Activated T-helper 17 cell treated with anti-CD3 and anti-CD28 coated beads, Interleukin-2, amount 50 U/mL, for 72 hours (primary cell): Measurements from ENCODE around the gene CUBN. TPM values are rescaled to one million over a fixed set of nuclear protein-coding genes. Genes with fewer than 3 reads are reported as not detected.
A peak's percentile ranks its signal among the peaks of the same experiment; 100 is the strongest.

Experiments used
- ATAC-seq: fragments of 150-1000 bp; cut with Tn5 transposase; replicated peaks from 2 replicates; pipeline ENCODE4 v1.10.0; 2021; ENCODE audit warnings: mild to moderate bottlenecking, moderate library complexity
- H3K27ac Mint-ChIP-seq: one replicate; pipeline ENCODE4 v1.8.0; 2022; ENCODE audit warnings: mixed read lengths
- H3K27me3 Mint-ChIP-seq: one replicate; pipeline ENCODE4 v1.8.0; 2022; ENCODE audit warnings: mixed read lengths
- H3K36me3 Mint-ChIP-seq: one replicate; pipeline ENCODE4 v1.8.0; 2022; ENCODE audit warnings: low read depth, mild to moderate bottlenecking, mixed read lengths
- H3K4me1 Mint-ChIP-seq: one replicate; pipeline ENCODE4 v1.8.0; 2022; ENCODE audit warnings: mixed read lengths
- H3K4me3 Mint-ChIP-seq: one replicate; pipeline ENCODE4 v1.8.0; 2022; ENCODE audit warnings: mild to moderate bottlenecking, mixed read lengths
- H3K9me3 Mint-ChIP-seq: one replicate; pipeline ENCODE4 v1.8.0; 2022; ENCODE audit warnings: mixed read lengths
- total RNA-seq, 2 donors: library from RNA; stranded (reverse); gene quantifications; one replicate each; pipeline ENCODE4 v1.2.3, GENCODE V29; 2022

CUBN gene
- total RNA-seq, 2 donors from 2014 or later, result 0.41 to 0.45 TPM

DNA sequence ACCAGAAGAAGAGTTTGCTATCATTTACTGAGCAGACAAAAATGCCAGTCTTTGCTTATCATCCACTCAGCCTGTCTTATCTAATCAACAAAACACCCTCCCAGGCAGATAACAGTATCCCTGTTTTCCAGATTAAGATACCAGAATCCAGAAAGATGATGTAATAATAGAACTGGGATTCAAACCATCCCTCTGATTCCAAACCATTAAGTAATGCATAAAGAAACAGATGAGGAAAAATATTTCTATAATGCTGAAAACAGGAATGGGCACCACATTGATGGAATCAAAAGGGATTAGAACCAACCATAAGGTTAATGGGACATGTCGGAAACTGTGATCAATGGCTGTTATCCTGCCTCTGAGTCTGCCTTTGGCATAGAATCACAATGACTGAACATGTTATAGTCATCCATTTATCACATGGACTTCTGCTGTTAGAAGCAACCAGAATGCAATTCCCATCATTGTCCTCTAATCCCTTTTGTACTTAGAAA, 220.3 kb downstream of the CUBN start:
- H3K27me3 Mint-ChIP-seq, result no peaks in the 10 kb centered on the region
- no peak for ATAC-seq

DNA sequence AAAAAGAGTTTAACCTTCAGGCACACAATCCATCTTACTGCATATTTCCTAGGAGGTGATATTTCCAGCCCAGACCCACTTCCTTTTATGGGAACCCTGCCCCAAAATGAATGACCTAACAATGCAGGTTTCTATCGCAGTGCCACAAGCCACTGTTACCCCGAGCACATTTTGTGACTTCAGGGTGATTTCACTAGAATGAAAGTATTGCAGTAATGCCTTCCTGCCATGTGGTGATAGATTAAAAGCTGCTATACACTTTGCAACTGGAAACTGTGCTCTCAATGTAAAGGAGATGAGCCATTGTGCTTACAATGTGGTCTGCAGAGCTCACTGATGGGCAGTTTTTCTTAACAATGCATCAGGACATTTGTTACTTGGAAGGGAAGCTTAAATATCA, 221.9 kb downstream of the CUBN start:
- ATAC-seq, result no peak
- Mint-ChIP-seq H3K36me3 (no peaks in the 10 kb centered on the region), H3K4me3 (no peak overlapping the region), H3K27me3 (no peaks in the 10 kb centered on the region), H3K9me3 (no peaks in the 10 kb centered on the region), H3K4me1 (peaks cover 3% of the 10 kb centered on the region), H3K27ac (no peak overlapping the region)

More for the DNA sequence above, 220.3 kb downstream of the CUBN start:
- Mint-ChIP-seq H3K36me3 (no peaks in the 10 kb centered on the region), H3K27ac (no peak overlapping the region), H3K9me3 (no peaks in the 10 kb centered on the region), H3K4me1 (no peaks in the 10 kb centered on the region), H3K4me3 (no peak overlapping the region)

DNA sequence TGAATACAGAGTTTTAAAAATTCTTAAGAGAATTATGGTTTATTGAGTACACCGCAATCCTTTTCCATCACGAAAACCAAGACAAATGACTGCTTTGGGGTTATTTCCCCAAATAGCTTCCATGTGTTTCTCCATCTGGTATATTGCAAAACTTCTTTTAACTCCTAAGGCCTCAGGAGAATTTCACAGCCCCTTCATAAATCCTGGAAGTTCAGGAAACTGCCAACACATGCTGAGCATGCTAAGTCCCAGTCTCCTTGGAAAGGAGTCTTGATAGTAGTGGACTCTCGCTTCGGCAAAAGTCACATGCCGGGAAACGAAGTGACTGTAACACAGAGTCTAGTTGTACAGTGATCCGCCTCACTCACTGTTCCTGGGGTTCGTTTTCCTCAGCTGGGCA, 224.3 kb downstream of the CUBN start:
- Mint-ChIP-seq H3K36me3 (no peaks in the 10 kb centered on the region), H3K4me3 (no peak overlapping the region), H3K27ac (no peak overlapping the region), H3K4me1 (peaks cover 6% of the 10 kb centered on the region), H3K9me3 (no peaks in the 10 kb centered on the region), H3K27me3 (no peaks in the 10 kb centered on the region)
- no peak for ATAC-seq

DNA sequence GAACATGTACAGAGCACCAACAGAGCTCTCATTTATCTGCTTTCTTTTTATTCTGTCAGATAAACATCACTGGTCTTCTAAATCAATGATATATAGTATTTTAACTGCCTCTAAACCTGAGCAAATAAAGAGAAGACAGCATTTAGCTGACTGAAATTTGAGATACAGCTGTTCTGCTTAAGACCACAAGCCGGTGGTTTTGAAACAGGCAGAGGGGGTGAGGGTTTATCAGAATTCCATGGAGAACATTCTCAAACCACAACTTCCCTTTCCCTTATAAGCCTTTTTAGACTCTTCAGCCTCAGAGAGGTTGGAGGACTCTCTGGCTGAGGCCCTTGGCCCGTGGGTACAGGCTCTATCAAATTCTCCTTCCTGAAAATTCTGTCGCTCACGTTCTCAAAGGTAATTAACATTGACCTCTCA, 225.0 kb downstream of the CUBN start:
- no peak for ATAC-seq
- Mint-ChIP-seq H3K27me3 (no peaks in the 10 kb centered on the region), H3K36me3 (no peaks in the 10 kb centered on the region), H3K9me3 (no peaks in the 10 kb centered on the region), H3K4me3 (no peak overlapping the region), H3K4me1 (peaks cover 6% of the 10 kb centered on the region), H3K27ac (no peak overlapping the region)

DNA sequence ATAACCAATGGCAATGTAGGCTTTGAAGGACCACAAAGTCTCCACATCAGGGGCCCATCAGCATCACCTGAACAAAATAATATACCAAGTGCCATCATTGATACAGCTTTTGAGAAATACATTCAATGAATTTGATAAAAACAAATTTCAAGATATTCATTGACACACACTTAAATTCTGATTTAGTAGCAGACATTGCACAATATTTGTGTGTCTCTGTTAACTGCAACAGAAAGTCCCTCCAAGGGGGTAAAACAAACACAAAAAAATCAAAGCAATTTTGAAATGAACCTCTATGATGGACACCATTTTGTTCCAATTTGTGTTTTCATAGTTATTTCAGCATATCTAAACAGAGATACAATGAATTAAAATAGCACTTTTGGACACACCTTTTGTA, 225.6 kb downstream of the CUBN start:
- H3K27me3 Mint-ChIP-seq, result no peaks in the 10 kb centered on the region
- H3K4me1 Mint-ChIP-seq, result peaks cover 6% of the 10 kb centered on the region
- no peak for ATAC-seq
- no peaks in the 10 kb centered on the region for H3K9me3 Mint-ChIP-seq
- H3K27ac Mint-ChIP-seq, result no peak overlapping the region
- no peaks in the 10 kb centered on the region for H3K36me3 Mint-ChIP-seq
- no peak overlapping the region for H3K4me3 Mint-ChIP-seq

DNA sequence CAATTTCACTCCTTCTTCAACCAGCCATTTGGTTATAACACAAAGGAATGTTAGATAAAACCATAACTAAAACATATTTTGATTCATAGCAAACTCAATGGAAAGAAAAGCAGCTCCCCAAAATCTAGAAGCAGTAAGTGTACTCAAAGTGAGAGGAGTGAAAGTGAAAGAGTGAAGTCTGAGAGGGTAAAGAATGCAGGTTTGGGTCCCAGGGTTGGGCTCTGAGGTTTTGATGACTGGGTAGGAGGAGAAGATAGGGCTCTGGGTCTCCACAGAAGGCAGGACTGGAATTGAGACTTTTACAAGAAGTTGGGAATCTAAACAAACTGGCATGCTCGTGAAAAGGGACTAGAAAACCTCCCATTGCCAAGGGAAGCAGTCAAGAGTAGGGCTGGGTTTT, 227.0 kb downstream of the CUBN start:
- no peaks in the 10 kb centered on the region for H3K36me3 Mint-ChIP-seq
- ATAC-seq, result peak; percentile 78
- peaks cover 6% of the 10 kb centered on the region for H3K4me1 Mint-ChIP-seq
- no peak overlapping the region for H3K27ac Mint-ChIP-seq
- H3K4me3 Mint-ChIP-seq, result no peak overlapping the region
- H3K9me3 Mint-ChIP-seq, result no peaks in the 10 kb centered on the region
- no peaks in the 10 kb centered on the region for H3K27me3 Mint-ChIP-seq

DNA sequence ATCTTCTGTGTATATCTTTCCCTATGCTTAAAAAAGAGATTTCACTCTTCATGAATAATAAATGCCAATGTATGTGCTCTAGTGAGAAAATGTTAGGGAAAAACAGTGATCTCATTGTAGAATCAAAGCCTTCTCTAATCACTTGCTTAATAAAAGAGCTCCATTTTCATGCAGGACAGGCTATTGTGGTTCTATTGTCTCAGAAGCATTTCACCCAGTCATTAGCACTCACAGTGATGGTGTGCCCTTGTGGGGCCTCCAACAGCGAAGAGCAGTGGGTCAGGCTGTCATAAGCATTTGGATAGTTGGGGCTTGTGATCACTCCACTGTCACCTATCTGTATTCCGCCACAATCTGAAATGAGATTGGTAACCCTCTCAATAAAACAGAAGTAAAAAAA, 228.5 kb downstream of the CUBN start:
- Mint-ChIP-seq H3K9me3 (no peaks in the 10 kb centered on the region), H3K4me1 (peaks cover 6% of the 10 kb centered on the region)

DNA sequence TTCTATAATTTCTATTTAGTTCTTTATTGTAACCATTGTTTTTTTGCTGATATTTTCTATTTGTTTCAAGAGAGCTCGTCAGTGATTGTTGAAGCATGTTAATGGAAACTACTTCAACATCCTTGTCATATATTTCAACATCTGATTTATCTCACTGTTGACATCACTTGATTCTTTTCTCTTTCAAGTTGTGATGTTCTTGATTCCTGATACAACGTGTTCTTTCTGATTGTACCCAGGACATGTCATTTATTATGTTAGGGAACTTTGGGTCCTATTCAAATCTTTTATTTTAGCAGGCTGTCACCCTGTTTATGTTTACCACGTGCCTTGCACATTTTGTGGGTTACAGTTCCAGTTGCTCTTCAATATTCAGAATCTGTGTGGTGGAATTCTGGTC, 232.6 kb downstream of the CUBN start:
- Mint-ChIP-seq H3K27me3 (no peaks in the 10 kb centered on the region), H3K9me3 (no peaks in the 10 kb centered on the region), H3K4me3 (no peak overlapping the region), H3K36me3 (no peaks in the 10 kb centered on the region), H3K4me1 (no peaks in the 10 kb centered on the region), H3K27ac (no peak overlapping the region)
- no peak for ATAC-seq

More for the DNA sequence above, 228.5 kb downstream of the CUBN start:
- Mint-ChIP-seq H3K36me3 (no peaks in the 10 kb centered on the region), H3K4me3 (no peak overlapping the region), H3K27me3 (no peaks in the 10 kb centered on the region), H3K27ac (no peak overlapping the region)
- no peak for ATAC-seq

DNA sequence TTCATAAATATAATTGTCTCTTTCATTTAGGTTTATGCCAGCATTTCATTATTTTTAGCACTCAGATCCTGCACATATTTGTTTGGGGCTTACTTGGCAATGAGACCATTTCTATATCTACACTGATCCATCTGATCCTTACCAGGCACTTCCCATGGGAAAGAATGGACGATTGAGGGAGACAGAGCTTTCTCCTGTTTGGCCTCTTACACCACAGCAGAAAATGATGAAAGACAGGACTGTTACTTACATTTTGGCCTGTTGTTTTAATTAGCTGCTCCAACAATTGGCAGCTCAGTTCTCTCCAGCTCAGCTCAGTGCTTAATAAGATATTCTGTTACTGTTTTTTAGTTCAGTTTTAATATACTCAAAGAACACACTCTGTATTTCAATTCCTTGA, 234.8 kb downstream of the CUBN start:
- Mint-ChIP-seq H3K36me3 (no peaks in the 10 kb centered on the region), H3K9me3 (no peaks in the 10 kb centered on the region), H3K27me3 (no peaks in the 10 kb centered on the region), H3K4me1 (peaks cover 6% of the 10 kb centered on the region), H3K27ac (no peak overlapping the region), H3K4me3 (no peak overlapping the region)
- no peak for ATAC-seq

DNA sequence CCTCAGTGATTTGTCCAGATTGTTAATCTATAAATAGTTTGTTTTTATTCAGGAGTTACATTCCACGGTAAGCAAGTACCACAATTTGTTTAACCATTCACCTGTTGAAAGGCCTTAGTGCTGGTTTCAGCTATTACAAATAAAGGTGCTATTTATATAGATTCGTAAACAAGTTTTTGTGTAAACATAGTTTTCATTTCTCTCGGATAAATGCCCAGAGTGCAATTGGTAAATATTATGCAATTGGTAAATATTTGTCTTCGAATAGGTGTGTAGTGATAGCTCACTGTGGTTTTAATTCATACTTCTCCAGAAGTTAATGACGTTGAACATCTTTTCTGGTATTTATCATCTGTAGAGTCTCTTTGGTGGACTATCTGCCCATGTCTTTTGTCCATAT, 235.9 kb downstream of the CUBN start:
- no peaks in the 10 kb centered on the region for H3K27me3 Mint-ChIP-seq
- no peaks in the 10 kb centered on the region for H3K36me3 Mint-ChIP-seq
- H3K4me3 Mint-ChIP-seq, result no peak overlapping the region
- no peak for ATAC-seq
- no peaks in the 10 kb centered on the region for H3K9me3 Mint-ChIP-seq
- H3K4me1 Mint-ChIP-seq, result peaks cover 6% of the 10 kb centered on the region
- no peak overlapping the region for H3K27ac Mint-ChIP-seq

DNA sequence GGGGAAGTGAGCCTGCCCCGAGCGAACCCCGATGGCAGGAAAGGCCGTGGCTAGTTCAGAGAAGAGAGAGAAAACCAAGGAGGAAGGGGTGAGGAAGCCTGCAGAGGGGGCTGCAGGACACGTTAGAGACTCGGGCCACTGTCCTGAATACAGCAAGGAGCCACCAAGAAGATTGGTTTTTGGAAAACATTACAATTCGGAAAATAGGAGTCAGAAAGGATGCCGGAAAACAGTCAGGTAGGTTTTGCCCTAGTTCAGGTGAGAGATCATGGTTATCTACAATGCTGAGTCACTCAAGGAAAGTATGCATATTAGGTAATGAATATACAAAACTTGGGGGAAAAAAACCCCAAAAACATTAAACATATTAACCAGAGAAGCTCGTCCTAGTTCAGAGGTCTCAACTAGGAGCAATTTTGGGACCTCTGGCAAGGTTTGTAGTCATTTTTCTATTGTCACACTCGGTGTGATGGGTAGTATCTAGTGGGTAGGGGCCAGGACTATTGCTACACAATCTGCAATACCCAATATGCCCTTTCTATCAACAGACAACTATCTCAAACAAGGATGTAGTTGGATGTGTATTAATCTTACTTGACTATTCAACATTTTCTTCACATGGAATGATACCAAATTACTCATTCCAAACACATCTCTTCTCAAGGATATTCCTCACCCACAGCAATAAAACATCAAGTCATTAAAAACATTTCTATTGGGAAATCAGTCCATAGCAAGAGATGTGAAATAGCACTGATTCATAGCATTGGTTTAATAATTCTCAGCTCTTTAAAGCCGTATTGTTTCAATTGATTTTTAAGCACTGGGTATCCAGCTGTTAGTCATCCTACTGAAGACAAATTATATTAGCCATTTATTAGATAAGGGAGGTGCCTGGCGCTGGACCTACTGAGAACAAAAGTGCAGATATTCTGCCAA, 238.0 kb downstream of the CUBN start:
- Mint-ChIP-seq H3K4me1 (peaks cover 6% of the 10 kb centered on the region), H3K36me3 (no peaks in the 10 kb centered on the region), H3K9me3 (no peaks in the 10 kb centered on the region), H3K27me3 (no peaks in the 10 kb centered on the region), H3K27ac (peak overlapping the region; percentile 83), H3K4me3 (peak overlapping the region; percentile 53)
- ATAC-seq, result peak; percentile 80

DNA sequence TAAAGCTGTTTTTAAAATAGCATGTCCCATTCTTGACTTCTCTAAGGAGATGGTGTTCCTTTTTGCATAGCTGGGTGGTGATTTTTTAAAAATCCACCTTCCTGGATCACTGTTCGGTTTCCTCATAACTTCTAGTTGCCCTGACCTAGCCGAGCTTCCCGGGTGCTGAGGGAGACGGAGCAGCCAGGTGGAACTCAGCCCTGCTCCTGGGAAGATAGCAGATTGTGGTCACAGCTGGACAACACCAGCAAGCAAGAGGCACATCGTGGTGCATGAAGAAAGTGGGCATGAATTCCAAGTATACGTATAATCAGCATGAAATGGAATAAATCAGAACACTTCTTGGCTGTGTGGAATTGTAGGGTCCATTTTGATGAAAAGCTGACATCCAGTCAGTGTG, 238.9 kb downstream of the CUBN start:
- H3K9me3 Mint-ChIP-seq, result no peaks in the 10 kb centered on the region
- peaks cover 6% of the 10 kb centered on the region for H3K4me1 Mint-ChIP-seq
- no peaks in the 10 kb centered on the region for H3K36me3 Mint-ChIP-seq
- H3K27me3 Mint-ChIP-seq, result no peaks in the 10 kb centered on the region
- H3K4me3 Mint-ChIP-seq, result peak overlapping the region; percentile 53
- no peak for ATAC-seq
- H3K27ac Mint-ChIP-seq, result peak overlapping the region; percentile 83

DNA sequence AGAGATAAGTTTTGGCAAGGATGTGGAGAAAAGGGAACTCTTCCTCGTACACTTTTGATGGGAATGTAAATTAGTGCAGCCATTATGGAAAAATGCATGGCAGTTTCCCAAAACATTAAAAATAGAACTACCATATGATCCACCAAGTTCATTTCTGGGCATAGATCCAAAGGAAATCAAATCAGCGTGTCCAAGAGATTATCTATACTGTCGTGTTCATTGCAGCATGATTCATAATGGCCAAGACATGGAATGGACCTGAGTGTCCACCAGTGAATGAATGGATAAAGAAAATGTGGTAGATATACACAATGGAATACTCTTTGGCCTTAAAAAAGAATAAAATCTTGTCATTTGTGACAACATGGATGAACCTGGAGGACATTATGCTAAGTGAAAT, 242.0 kb downstream of the CUBN start:
- H3K36me3 Mint-ChIP-seq, result no peaks in the 10 kb centered on the region
- no peak for ATAC-seq
- H3K9me3 Mint-ChIP-seq, result no peaks in the 10 kb centered on the region
- peaks cover 6% of the 10 kb centered on the region for H3K4me1 Mint-ChIP-seq
- H3K27me3 Mint-ChIP-seq, result no peaks in the 10 kb centered on the region
- no peak overlapping the region for H3K4me3 Mint-ChIP-seq
- no peak overlapping the region for H3K27ac Mint-ChIP-seq

DNA sequence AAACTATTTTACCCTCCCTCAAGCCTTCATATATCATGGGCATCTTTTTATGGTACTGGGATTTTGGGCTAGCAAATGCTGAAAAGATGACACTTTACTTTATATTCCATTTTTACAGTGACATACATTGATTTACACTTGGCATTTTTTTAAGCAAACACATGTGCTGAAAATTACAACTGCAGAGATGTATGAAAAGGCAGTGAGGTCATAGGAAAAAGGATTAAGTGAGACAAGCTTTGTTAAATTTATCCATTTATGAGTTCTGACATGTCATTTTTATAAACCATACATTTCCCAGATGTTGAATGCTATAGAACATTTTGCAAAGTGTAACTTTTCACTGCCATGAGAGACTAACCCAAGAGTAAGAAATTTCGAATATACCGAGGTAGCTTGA, 243.6 kb downstream of the CUBN start:
- Mint-ChIP-seq H3K9me3 (no peaks in the 10 kb centered on the region), H3K27ac (no peak overlapping the region), H3K36me3 (no peaks in the 10 kb centered on the region), H3K4me3 (no peak overlapping the region), H3K27me3 (no peaks in the 10 kb centered on the region), H3K4me1 (no peaks in the 10 kb centered on the region)
- ATAC-seq, result no peak

DNA sequence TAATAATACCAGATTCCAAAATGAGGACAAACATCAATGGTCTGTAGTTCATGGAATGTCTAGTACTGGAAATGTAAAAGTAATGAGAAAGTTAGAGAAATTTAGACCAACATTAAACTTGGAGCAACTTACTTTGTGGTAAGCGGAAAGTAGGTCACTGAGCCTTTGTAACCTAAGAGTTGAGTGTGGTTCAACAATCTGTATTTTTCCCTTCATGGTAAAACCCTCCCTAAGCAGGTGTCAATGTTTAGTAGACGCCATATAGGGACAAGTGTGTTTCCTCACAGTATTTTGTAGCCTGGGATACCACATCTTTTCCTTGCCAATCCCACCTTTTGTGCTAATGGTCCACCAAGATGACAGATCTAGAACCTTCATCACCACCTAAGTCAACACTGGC, 245.1 kb downstream of the CUBN start:
- H3K9me3 Mint-ChIP-seq, result peaks cover 6% of the 10 kb centered on the region
- no peak overlapping the region for H3K27ac Mint-ChIP-seq
- ATAC-seq, result no peak
- no peaks in the 10 kb centered on the region for H3K36me3 Mint-ChIP-seq
- no peak overlapping the region for H3K4me3 Mint-ChIP-seq
- H3K4me1 Mint-ChIP-seq, result no peaks in the 10 kb centered on the region
- no peaks in the 10 kb centered on the region for H3K27me3 Mint-ChIP-seq
